Psoas muscle (tissue), 8 donors: ENCODE results near the gene ARPC4. TPM values are rescaled to one million over a fixed set of nuclear protein-coding genes. Genes with fewer than 3 reads are reported as not detected.

ENCODE experiments used
- ATAC-seq, 4 donors: fragments of 200-7000 bp; cut with Tn5 transposase; one replicate each; pipeline ENCODE4 v1.9.1; 2020; ENCODE audit warnings: moderate library complexity in 3 of 4, mild to moderate bottlenecking in 2 of 4
- DNase-seq, 2 donors: peaks; one replicate each; pipeline ENCODE4 v3.0.0-alpha.2; 2020
- H3K27ac ChIP-seq: fragments of 200-600 bp; one replicate; pipeline ENCODE4 v1.8.0; 2022
- H3K27me3 ChIP-seq, 3 donors: fragments of 200-600 bp in 1 of 3; one replicate each; pipeline versions ENCODE4 v1.6.1 to v1.8.0; 2013 to 2022; ENCODE audit warnings: low read length in 2 of 3, mild to moderate bottlenecking in 2 of 3, moderate library complexity in 1 of 3; ENCODE audit not compliant: insufficient read depth in 3 of 3
- H3K36me3 ChIP-seq, 2 donors: fragments of 200-600 bp in 1 of 2; one replicate each; pipeline versions ENCODE4 v1.6.1 to v1.8.0; 2013 to 2022; ENCODE audit warnings: low read depth in 1 of 2, mild to moderate bottlenecking in 1 of 2, moderate library complexity in 1 of 2; ENCODE audit not compliant: insufficient read depth in 1 of 2
- H3K4me1 ChIP-seq: fragments of 200-600 bp; one replicate; pipeline ENCODE4 v1.8.0; 2022
- H3K4me3 ChIP-seq: fragments of 200-600 bp; one replicate; pipeline ENCODE4 v1.8.0; 2022; ENCODE audit warnings: mild to moderate bottlenecking
- H3K9me3 ChIP-seq: fragments of 200-600 bp; one replicate; pipeline ENCODE4 v1.8.0; 2022
- CTCF ChIP-seq: fragments of 200-600 bp; IDR thresholded peaks from one replicate; pipeline ENCODE4 v1.8.0; 2022; ENCODE audit warnings: antibody characterized with exemption
- WGBS, 3 donors: extraction: QIAGEN DNeasy Blood & Tissue Kit; methylation state at CpG; one replicate each; pipeline versions ENCODE4 v1.1.6 to v1.1.7; 2013; 5-methylcytosine and 5-hydroxymethylcytosine counted together
- intact Hi-C, 2 donors: fragments of 100-400 bp; cut with DNase I; formaldehyde crosslinking; loops; one replicate each; pipeline versions ENCODE4 v1.11.0 to v1.14.2; 2022
- polyA plus RNA-seq, 3 donors: library from polyadenylated mRNA; stranded (reverse); fragments of 200-250 nt; gene quantifications; one replicate each; pipeline ENCODE4 v1.2.3, GENCODE V29; 2013
- total RNA-seq, 4 donors: library from RNA; stranded (reverse); fragmentation: NEBNext Ultra II Directional in 2 of 4; extraction: Animal tissue kit (Norgen Biotek cat#: 25700) in 2 of 4; gene quantifications; one replicate each; pipeline versions ENCODE4 v1.2.1 to v1.2.4, GENCODE V29; 2021 to 2023
- donor health status: healthy with polysubstance abuse.
- donor health status: DM: no; HTN: no; CAD: no; lungs with moderate emphysema.
- donor health status: Bipolar disorder and iron deficiency.
- donor health status: healthy.
- donor health status: DM: yes; HTN: yes; CAD: no.
- donor health status: DM: no; HTN: no; CAD: no.
- donor health status: DM: no; HTN: no; CAD: no.
- donor health status: DM: yes; HTN: yes; CAD: no.

The ARPC4 gene
- total and polyA plus RNA-seq, 7 donors: 53.9 to 155 (median 89.6) TPM

GRCh38 chr3:9797196-9797945, 4.5 kb downstream of the ARPC4 start:
- no peak overlapping the region for H3K4me3 ChIP-seq
- DNase-seq (no peak), ATAC-seq (no peak)
- H3K27ac ChIP-seq: no peak overlapping the region
- H3K36me3 ChIP-seq: peaks cover 14 to 72% of the 10 kb centered on the region in 2 donors
- intact Hi-C loops: no loop called here
- 90 to 92% (median 92%) methylated on average over 12 of the region's 12 CpGs for WGBS, 3 donors
- H3K27me3 ChIP-seq: no peaks in the 10 kb centered on the region
- peaks cover 12% of the 10 kb centered on the region for H3K4me1 ChIP-seq
- H3K9me3 ChIP-seq: no peaks in the 10 kb centered on the region
- no peak for TF ChIP-seq CTCF

DNA sequence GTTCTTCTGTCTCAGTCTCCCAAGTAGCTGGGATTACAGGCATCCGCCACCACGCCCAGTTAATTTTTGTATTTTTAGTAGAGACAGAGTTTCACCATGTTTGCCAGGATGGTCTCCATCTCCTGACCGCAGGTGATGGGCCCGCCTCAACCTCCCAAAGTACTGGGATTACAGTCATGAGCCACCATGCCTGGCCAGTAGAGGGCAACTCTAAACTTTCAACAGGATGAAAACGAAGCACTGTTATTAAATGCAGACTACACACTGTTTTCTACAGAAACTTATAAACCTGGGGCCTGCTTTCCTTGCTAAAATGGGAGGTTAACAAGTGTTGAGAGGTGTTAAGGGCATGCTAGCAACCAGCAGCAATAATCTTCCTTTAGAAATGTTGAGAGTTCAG, 7.6 kb downstream of the ARPC4 start:
- H3K9me3 ChIP-seq: no peaks in the 10 kb centered on the region
- no peak for DNase-seq
- H3K36me3 ChIP-seq: peaks cover 27 to 90% of the 10 kb centered on the region in 2 donors
- peak; percentile 7 for TF ChIP-seq CTCF
- no peaks in the 10 kb centered on the region for H3K27me3 ChIP-seq
- peaks cover 10% of the 10 kb centered on the region for H3K4me1 ChIP-seq
- H3K27ac ChIP-seq: no peak overlapping the region
- WGBS, 3 donors: 90 to 93% (median 91%) methylated on average over 5 of the region's 5 CpGs
- no peak for ATAC-seq
- intact Hi-C loops: no loop called here
- no peak overlapping the region for H3K4me3 ChIP-seq

DNA sequence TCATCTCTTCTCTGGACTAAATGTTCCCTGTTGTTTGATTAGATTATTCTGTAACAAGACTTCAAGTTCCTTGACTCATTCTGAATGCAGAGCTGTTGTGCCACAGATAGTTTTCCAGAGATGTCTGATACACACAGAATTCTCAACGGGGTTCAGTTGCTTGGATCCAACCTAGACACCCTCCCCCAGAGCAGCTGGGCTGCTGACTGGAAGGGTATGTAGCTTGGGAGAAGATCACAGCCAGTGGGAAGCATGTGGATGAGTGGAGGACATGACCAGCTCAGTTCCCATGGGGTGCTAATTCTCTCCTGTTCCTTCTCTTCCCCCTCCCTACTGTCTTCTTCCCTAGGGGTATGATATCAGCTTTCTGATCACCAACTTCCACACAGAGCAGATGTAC, 10.6 kb downstream of the ARPC4 start:
- Histone ChIP-seq H3K4me3 (no peak overlapping the region), H3K36me3 (peaks cover 27 to 90% of the 10 kb centered on the region in 2 donors), H3K27ac (peak overlapping the region; percentile 90), H3K9me3 (no peaks in the 10 kb centered on the region), H3K4me1 (peaks cover 10% of the 10 kb centered on the region), H3K27me3 (no peaks in the 10 kb centered on the region)
- WGBS, 3 donors: 52 to 58% (median 54%) methylated on average over 1 of the region's 1 CpG
- no peak for TF ChIP-seq CTCF
- ATAC-seq (peak; percentile 32 to 81 (median 72)), DNase-seq (no peak)
- intact Hi-C loops: no loop called here

- WGBS, 3 donors: 87 to 94% (median 92%) methylated on average over 5 of the region's 5 CpGs
- Histone ChIP-seq H3K4me1 (peaks cover 21% of the 10 kb centered on the region), H3K4me3 (no peak overlapping the region), H3K9me3 (no peaks in the 10 kb centered on the region), H3K27me3 (no peaks in the 10 kb centered on the region), H3K27ac (no peak overlapping the region), H3K36me3 (peaks cover 24 to 75% of the 10 kb centered on the region in 2 donors)
- no peak for DNase-seq
- no peak for TF ChIP-seq CTCF
- ATAC-seq: no peak
- intact Hi-C loops: no loop called here
Measured at GRCh38 chr3:9804996-9805395, 12.1 kb downstream of the ARPC4 start.

DNA sequence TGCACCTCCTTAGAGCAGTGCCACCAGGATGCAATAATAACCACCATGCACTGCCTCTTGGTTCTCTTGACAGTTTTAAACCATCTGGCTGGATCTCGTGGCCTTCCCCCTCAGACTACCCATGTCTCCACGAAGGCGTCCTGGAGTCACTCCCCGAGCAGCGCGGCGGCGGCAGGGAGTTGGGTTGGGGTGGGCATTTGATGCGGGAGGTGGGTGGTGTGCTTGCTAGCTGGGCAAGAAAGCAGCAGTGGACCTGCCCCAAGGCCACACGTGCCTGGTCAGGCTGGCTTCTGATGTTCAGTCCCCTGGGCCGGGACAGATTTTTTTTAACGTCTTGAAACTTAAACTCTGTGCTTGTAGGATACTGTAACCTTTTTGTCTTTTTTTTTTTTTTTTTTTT, 13.3 kb downstream of the ARPC4 start:
- H3K4me3 ChIP-seq: no peak overlapping the region
- WGBS, 3 donors: 85 to 88% (median 87%) methylated on average over 12 of the region's 12 CpGs
- H3K27ac ChIP-seq: no peak overlapping the region
- H3K36me3 ChIP-seq: peaks cover 19 to 64% of the 10 kb centered on the region in 2 donors
- ATAC-seq (no peak), DNase-seq (no peak)
- intact Hi-C loops: no loop called here
- no peaks in the 10 kb centered on the region for H3K9me3 ChIP-seq
- H3K4me1 ChIP-seq: peaks cover 29% of the 10 kb centered on the region
- H3K27me3 ChIP-seq: no peaks in the 10 kb centered on the region
- no peak for TF ChIP-seq CTCF
